HG03064 (cell line): ENCODE results near the gene DYNC1I1.

ENCODE experiments used
- ATAC-seq: cut with Tn5 transposase; IDR thresholded peaks from one replicate; pipeline ENCODE4 v1.9.1; 2021; ENCODE audit warnings: low read depth; ENCODE audit not compliant: unreplicated experiment

DYNC1I1 gene

DNA sequence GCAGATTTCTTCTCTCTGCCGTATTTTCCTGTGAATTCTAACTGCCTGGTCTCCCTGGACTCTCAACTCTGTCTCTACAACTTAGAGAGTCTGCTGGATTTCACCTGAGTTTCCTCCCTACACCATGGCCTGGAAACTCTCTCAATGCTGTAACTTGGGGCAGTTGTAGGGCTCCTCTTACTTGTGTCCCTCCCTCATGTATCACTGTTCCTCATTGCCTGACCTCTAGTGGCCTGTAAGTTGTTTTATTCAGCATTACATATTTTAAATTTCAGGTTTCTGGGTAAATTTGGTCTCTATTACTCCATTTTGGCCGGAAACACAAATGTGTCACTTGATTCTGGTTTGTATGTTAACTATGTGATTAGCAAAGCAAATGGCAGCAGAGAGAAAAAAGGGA lies 70.9 kb downstream of the DYNC1I1 start:
- no peak for ATAC-seq

GRCh38 chr7:95845007-95845406 lies 72.7 kb downstream of the DYNC1I1 start:
- no peak for ATAC-seq

GRCh38 chr7:95847061-95847460 lies 74.7 kb downstream of the DYNC1I1 start:
- ATAC-seq = no peak

GRCh38 chr7:95859429-95859828 lies 87.1 kb downstream of the DYNC1I1 start:
- no peak for ATAC-seq

- no peak for ATAC-seq
These were observed 88.7 kb downstream of the DYNC1I1 start for GRCh38 chr7:95861041-95861440.

DNA sequence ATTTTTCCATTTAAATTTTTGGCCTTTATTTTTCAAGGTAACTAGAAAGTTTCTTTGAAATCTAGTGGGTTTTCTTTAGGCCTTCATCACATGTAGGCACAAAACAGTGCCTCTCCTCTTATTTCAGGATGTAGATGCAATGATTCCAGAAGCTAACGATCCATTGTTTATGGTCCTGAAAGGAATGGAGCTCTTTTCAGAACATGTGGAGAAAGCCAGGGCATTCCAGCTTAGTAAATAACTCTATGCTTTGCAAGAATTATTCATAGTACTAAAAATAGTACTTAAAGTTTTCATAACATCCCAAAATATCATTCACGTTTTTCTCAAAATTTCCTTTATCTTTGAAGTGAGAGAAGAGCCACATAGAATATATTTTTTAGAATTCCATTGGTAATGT lies 91.3 kb downstream of the DYNC1I1 start:
- no peak for ATAC-seq

DNA sequence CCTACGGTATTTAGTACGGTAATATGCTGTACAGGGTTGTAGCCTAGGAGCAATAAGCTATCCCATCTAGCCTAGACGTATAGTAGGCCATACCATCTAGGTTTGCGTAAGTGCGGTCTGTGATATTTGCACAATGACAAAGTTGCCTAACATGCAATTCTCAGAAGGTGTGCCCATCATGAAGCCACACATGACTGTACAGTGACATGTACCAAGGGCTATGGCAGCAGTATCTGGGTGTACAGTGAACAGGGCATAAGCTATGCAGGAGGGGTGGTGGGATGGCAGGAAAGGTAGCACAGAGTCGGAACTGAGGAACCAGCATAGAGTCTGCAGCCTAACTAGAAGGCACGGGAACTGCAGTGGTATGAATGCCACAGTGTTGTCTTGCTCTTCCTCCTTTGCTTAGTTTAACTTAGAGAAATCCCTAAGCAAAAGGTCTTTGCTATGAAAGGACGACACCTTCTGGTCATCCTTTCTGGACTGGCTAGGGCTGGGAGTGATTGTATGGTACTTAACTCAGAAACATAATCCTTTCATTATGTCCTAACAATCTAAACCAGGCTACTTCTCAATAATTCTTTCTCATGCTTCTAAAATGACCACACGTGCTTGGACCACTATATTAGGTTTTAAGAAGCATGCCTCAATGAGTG lies 93.5 kb downstream of the DYNC1I1 start:
- no peak for ATAC-seq

- no peak for ATAC-seq
These were observed 95.0 kb downstream of the DYNC1I1 start for GRCh38 chr7:95867309-95867708.

DNA sequence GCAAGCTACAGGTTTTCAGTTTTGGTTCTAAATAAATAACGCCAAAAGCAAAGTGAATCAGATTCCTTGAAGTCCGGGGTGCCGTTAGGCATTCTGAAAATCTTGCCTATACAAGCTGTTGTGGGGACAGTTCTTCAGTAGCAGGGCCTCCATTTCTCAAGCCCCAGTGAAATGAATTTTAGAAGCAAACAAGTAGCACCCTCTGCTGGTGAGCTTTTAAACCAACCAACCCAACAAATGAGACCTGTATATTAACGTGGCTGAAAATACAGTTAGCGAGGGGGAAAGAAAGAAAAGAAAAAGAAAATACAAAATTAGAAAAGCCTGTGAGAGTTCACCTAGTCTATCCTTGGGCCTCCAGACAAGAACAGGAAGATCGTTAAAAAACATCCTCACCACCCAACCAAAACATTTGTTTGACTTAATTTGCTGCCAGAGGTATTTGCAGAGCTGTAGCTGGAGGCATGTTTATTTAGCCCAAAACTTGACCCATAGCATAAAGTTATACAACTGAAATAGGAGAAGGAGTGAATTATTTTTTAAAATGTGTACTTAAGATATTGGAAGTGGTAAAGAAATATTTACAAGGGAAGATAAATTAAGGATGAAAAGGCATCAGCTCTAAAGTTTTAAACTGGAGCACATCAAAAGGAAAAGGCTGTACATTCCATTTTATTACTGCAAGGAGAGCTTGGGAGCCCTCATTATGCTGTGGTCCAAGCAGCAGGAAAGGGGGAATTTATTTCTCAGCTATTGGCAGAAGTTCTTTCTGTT lies 98.9 kb downstream of the DYNC1I1 start:
- ATAC-seq = no peak

GRCh38 chr7:95871896-95872295 lies 99.5 kb downstream of the DYNC1I1 start:
- no peak for ATAC-seq

DNA sequence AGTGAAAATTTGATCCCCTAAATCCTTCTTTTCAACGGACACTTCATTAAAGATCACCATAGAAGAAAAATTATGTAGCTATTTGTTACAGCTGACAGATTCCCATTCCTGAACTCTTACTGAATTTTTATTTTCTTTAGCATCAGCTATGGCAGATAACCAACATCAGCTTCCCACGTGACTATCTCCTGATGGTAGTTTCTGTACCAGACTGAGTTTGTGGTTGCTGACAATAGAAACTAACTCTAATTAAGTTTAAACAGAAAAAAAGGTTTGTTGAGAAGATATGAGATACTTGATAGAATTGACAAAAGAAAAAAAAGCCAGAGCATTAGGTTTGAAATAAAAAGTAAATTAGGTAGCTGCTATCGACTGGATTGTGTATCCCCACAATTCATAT lies 101.8 kb downstream of the DYNC1I1 start:
- ATAC-seq = no peak

DNA sequence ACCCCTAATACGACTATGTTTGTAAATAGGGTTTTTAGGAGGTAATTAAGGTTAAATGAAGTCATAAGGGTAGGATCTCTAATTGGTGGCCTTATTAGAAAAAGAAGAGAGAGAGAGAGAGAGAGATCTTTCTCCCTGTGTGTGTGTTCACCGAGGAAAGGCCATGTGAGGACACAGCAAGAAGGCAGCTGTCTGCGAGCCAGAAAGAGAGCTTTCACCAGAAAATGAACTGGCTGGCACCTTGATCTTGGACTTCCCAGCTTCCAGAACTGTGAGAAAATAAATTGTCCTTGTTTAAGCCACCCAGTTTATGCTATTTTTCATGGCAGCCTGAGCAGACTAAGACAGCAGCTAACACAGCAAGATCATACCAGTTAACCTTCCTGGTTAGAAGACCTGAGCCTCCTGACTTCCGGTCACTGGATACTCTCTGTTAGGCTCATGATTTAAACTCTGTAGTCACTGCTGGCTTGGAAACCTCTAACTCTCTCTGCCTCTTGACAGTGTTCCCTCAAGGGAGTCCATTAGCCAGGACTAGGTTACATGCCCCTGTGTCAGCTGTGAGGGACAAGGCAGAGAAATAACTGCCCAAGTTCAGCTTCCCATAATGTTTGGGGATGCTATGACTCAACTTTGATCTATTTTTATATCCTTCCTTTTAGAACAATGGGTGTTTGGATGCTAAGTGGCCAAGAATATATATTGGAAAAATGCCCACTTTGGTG lies 102.3 kb downstream of the DYNC1I1 start:
- ATAC-seq = no peak

DNA sequence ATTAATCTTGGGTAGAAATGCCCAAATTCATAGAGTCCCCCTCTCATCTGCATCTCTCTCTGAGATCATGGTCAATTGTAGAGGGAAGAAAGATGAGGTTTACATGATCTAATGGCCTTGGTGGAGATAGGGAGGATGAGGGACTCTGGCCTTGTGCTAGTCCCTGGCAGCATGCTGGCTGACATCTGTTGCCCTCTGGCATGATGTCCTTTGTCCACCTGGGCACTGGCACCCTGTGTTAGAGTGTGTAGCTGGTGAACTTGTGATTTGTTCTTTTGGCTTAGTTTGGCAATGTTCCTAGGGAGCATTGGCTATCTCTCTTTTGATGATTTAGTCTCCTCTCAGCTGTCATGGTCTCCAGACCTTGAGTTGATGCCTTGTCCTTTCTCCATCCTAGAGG lies 103.2 kb downstream of the DYNC1I1 start:
- ATAC-seq = no peak

GRCh38 chr7:95878677-95879076 lies 106.3 kb downstream of the DYNC1I1 start:
- ATAC-seq = no peak

GRCh38 chr7:95881597-95881996 lies 109.2 kb downstream of the DYNC1I1 start:
- ATAC-seq = no peak

DNA sequence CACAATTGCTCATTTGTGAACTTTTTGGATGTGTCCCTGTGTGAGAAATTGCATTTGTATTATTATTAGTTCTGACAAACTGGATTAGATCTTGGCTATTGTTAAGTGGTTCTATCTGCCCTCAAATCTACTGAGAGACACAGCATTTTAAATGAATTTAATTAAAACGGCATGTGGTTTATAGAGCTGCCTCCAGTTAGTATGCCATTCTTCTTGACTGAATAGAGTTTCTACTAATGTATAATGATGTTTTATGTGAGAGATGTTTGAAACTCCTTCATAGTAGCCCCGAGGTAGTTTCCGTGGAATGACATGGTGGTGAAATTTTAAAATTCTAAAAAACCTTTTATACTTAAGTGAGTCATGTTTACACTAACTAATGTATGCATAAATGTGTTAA lies 110.9 kb downstream of the DYNC1I1 start:
- ATAC-seq = no peak

DNA sequence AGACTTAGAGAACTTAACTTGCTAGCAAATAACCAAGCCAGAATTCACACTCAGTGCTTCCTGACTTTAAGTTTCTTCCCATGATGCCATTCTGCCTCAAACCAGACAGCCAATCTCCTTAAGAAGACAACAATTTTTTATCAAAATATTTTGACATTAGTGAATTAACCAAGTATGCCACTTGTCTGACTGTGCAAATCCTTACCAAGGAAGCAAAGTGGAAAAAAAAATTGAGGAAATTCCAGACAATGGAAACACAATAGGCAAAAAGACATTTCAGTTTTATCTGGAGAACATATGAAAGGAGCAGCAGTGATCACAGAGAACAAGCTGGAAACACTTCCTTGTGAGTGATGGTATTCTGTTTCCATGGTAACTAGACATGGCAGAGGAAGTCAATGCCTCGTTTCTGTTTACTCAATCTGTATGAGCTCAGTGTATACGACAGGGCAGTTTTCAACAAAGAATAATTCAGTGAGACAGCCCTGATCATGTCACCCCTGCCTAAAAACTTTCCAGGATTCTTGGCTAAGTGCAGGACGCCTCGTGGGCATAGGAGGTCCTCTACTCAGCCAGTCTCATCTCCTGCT lies 114.2 kb downstream of the DYNC1I1 start:
- ATAC-seq = no peak

- no peak for ATAC-seq
These were observed 121.1 kb downstream of the DYNC1I1 start for GRCh38 chr7:95893484-95893883.

DNA sequence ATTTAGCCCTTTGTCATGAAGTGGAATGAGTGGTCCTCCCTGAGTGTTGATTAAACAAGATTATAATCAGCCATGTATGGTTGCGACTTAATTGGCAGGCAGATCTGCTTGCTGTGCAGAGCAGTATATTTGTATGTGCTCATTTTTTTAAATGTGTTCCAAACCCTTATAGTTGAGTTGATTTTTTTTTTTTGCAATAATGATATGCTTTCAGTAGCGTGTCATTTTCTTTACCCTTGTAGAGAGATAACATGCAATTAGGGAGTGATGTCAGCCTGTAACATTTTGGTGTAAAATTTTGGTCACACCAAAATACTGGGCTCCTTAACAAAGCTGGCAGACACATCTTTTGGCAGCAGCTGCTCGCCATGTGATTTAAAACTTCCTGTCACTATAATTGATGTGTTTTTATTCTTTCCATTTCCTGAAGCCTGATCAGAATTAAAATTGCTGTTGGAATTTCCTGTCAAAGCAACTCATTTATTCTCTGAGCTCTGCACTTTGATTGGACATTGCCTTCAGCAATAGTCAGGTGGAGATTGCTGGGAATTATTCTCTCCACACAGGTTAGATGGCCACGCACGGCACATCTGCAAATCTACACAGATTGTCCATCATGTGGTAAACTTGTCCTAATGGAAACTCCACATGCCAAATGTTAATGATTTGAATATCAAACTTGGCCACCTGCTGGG lies 125.3 kb downstream of the DYNC1I1 start:
- ATAC-seq = no peak

GRCh38 chr7:95899919-95900513 lies 127.7 kb downstream of the DYNC1I1 start:
- no peak for ATAC-seq
